Uterus (tissue), 4 donors: Measurements from ENCODE around the gene CDK19. TPM values are rescaled to one million over a fixed set of nuclear protein-coding genes. Genes with fewer than 3 reads are reported as not detected.

Experiments
- DNase-seq, 2 donors: peaks; one replicate each; pipeline ENCODE4 v3.0.0-alpha.2; 2019 to 2020
- H3K27ac ChIP-seq, 2 donors: fragments of 200-600 bp; sonication (generic); 1 replicate in 1 of 2; 2 replicates in 1 of 2; pipeline ENCODE4 v1.5.1; 2016 to 2018
- H3K27me3 ChIP-seq, 2 donors: fragments of 200-600 bp; sonication (generic); one replicate each; pipeline ENCODE4 v1.5.1; 2018 to 2019; ENCODE audit warnings: control low read depth in 1 of 2
- H3K36me3 ChIP-seq, 2 donors: fragments of 200-600 bp; sonication (generic); one replicate each; pipeline ENCODE4 v1.5.1; 2019; ENCODE audit warnings: control low read depth in 1 of 2
- H3K4me1 ChIP-seq, 2 donors: fragments of 200-600 bp; sonication (generic); one replicate each; pipeline ENCODE4 v1.5.1; 2018 to 2019; ENCODE audit warnings: control low read depth in 1 of 2
- H3K4me3 ChIP-seq, 2 donors: fragments of 200-600 bp; sonication (generic); 1 replicate in 1 of 2; 2 replicates in 1 of 2; pipeline ENCODE4 v1.5.1; 2018 to 2019; ENCODE audit warnings: mild to moderate bottlenecking in 1 of 2
- H3K9me3 ChIP-seq, 2 donors: fragments of 200-600 bp; sonication (generic); one replicate each; pipeline ENCODE4 v1.5.1; 2019; ENCODE audit warnings: control low read depth in 1 of 2
- CTCF ChIP-seq, 4 experiments: fragments of 200-600 bp in 2 of 4; fragments of 450-650 bp in 2 of 4; sonication (generic) in 2 of 4; IDR thresholded peaks; one replicate each; pipeline ENCODE4 v1.5.1; 2016 to 2019; ENCODE audit warnings: antibody characterized with exemption in 4 of 4, mild to moderate bottlenecking in 2 of 4, moderate library complexity in 1 of 4
- POLR2A ChIP-seq, 2 donors: fragments of 450-650 bp; IDR thresholded peaks; one replicate each; pipeline ENCODE4 v1.6.1; 2016; ENCODE audit warnings: antibody characterized with exemption in 2 of 2, mild to moderate bottlenecking in 1 of 2, moderate library complexity in 1 of 2
- intact Hi-C: fragments of 100-400 bp; cut with DNase I; formaldehyde crosslinking; loops from one replicate; pipeline ENCODE4 v1.15.1; 2023; ENCODE audit warnings: low total_unique reads
- total RNA-seq, 4 donors: library from RNA; depleted of rRNA in 3 of 4; stranded (reverse); fragments of >200 nt in 3 of 4; gene quantifications; one replicate each; pipeline versions ENCODE4 v1.1.0 to v1.2.4, GENCODE V29; 2014 to 2023
- donor health status: DM: yes; HTN: yes; CAD: no.

CDK19 gene
- total RNA-seq, 4 donors from 2014 or later, result 1.0 to 34.3 (median 12.9) TPM

GRCh38 chr6:110564703-110565421 is 250.4 kb downstream of the CDK19 start:
- Histone ChIP-seq H3K27ac (no peak overlapping the region), H3K4me1 (no peaks in the 10 kb centered on the region), H3K4me3 (no peak overlapping the region), H3K27me3 (no peaks in the 10 kb centered on the region), H3K9me3 (no peaks in the 10 kb centered on the region), H3K36me3 (no peaks in the 10 kb centered on the region)
- DNase-seq, result no peak
- intact Hi-C loops, result no loop called here
- TF ChIP-seq CTCF (IDR thresholded peaks at IDR 0.05), result no peak
- no peak for TF ChIP-seq POLR2A (IDR thresholded peaks at IDR 0.05)

- Histone ChIP-seq H3K36me3 (no peaks in the 10 kb centered on the region), H3K4me1 (no peaks in the 10 kb centered on the region), H3K4me3 (no peak overlapping the region), H3K9me3 (no peaks in the 10 kb centered on the region), H3K27ac (no peak overlapping the region), H3K27me3 (no peaks in the 10 kb centered on the region)
- intact Hi-C loops, result no loop called here
- no peak for DNase-seq
- no peak for TF ChIP-seq POLR2A (IDR thresholded peaks at IDR 0.05)
- TF ChIP-seq CTCF (IDR thresholded peaks at IDR 0.05), result no peak
Measured at GRCh38 chr6:110563711-110564110, 251.6 kb downstream of the CDK19 start.

GRCh38 chr6:110562316-110562915 is 252.9 kb downstream of the CDK19 start:
- Histone ChIP-seq H3K4me1 (no peaks in the 10 kb centered on the region), H3K27me3 (no peaks in the 10 kb centered on the region), H3K36me3 (no peaks in the 10 kb centered on the region), H3K27ac (no peak overlapping the region), H3K9me3 (no peaks in the 10 kb centered on the region), H3K4me3 (no peak overlapping the region)
- intact Hi-C loops, result no loop called here
- TF ChIP-seq POLR2A (IDR thresholded peaks at IDR 0.05), result no peak
- no peak for TF ChIP-seq CTCF (IDR thresholded peaks at IDR 0.05)
- no peak for DNase-seq

- no peaks in the 10 kb centered on the region for H3K4me1 ChIP-seq
- no peak overlapping the region for H3K27ac ChIP-seq
- H3K27me3 ChIP-seq, result no peaks in the 10 kb centered on the region
- no peak overlapping the region for H3K4me3 ChIP-seq
- no peaks in the 10 kb centered on the region for H3K9me3 ChIP-seq
- H3K36me3 ChIP-seq, result no peaks in the 10 kb centered on the region
- no peak for DNase-seq
- TF ChIP-seq POLR2A (IDR thresholded peaks at IDR 0.05) (no peak), CTCF (IDR thresholded peaks at IDR 0.05) (no peak)
- intact Hi-C loops, result no loop called here
Measured at GRCh38 chr6:110561696-110562095, 253.6 kb downstream of the CDK19 start.

GRCh38 chr6:110561008-110561396 is 254.3 kb downstream of the CDK19 start:
- intact Hi-C loops, result no loop called here
- Histone ChIP-seq H3K4me1 (no peaks in the 10 kb centered on the region), H3K9me3 (no peaks in the 10 kb centered on the region), H3K36me3 (no peaks in the 10 kb centered on the region), H3K4me3 (no peak overlapping the region), H3K27ac (no peak overlapping the region), H3K27me3 (no peaks in the 10 kb centered on the region)
- no peak for TF ChIP-seq CTCF (IDR thresholded peaks at IDR 0.05)
- no peak for TF ChIP-seq POLR2A (IDR thresholded peaks at IDR 0.05)
- DNase-seq, result no peak
